HepG2 (cell line): ENCODE results near the gene ATOH8. TPM values are rescaled to one million over a fixed set of nuclear protein-coding genes. Genes with fewer than 3 reads are reported as not detected.

ENCODE experiments used
- ATAC-seq: fragments of 200-7000 bp; cut with Tn5 transposase; 3 replicates; pipeline ENCODE4 v1.9.1; 2020; ENCODE audit warnings: mild to moderate bottlenecking, moderate library complexity
- BruUV-seq: library from RNA; stranded (reverse); fragments of 400-500 nt; replicated peaks from 2 replicates; lab custom pipeline; 2021; lab: Mats Ljungman, UMichigan
- CTCF ChIA-PET: fragments of 300-600 bp; formaldehyde crosslinking; extraction: SDS; loops from one replicate; lab custom pipeline; 2021; ENCODE audit warnings: low total read pairs, inconsistent platforms, low intra/inter-chr PET ratio; lab: Yijun Ruan, JAX
- POLR2A ChIA-PET: fragments of 350-600 bp; sonication (Branson Sonifier 250); formaldehyde crosslinking; loops from one replicate; lab custom pipeline; 2020; ENCODE audit warnings: antibody characterized with exemption, inconsistent platforms; lab: Yijun Ruan, JAX
- DNase-seq: peaks from one replicate; pipeline ENCODE4 v3.0.0-alpha.2; 2015; ENCODE audit warnings: low spot score
- FAIRE-seq: peaks from 3 replicates; lab custom pipeline; 2011; peaks lifted over from hg19 to GRCh38; lab: Jason Lieb, UNC
- H2AFZ ChIP-seq: one replicate; pipeline ENCODE4 v1.6.1; 2011; ENCODE audit warnings: low read length, inconsistent platforms
- H3K27ac ChIP-seq: fragments of 300-600 bp; 3 replicates; pipeline ENCODE4 v1.8.0; 2011; ENCODE audit warnings: mixed run types, mild to moderate bottlenecking, mixed read lengths, low read length, inconsistent platforms; ENCODE audit not compliant: insufficient read depth; ENCODE audit errors: extremely low read length
- H3K27me3 ChIP-seq, 2 experiments: fragments of 200-600 bp in 1 of 2; 2 replicates in 1 of 2; 3 replicates in 1 of 2; pipeline versions ENCODE4 v1.6.0 to v1.8.0; 2011; ENCODE audit warnings: low read length in 2 of 2, mild to moderate bottlenecking in 2 of 2, moderate library complexity in 2 of 2, inconsistent platforms in 1 of 2; ENCODE audit not compliant: insufficient read depth in 2 of 2, control insufficient read depth in 1 of 2
- H3K36me3 ChIP-seq, 2 experiments: fragments of 200-600 bp in 1 of 2; replicated peaks in 1 of 2; 2 replicates in 1 of 2; 3 replicates in 1 of 2; pipeline versions ENCODE4 v1.5.1 to v1.8.0; 2011; ENCODE audit warnings: low read length in 2 of 2, inconsistent platforms in 1 of 2; ENCODE audit not compliant: insufficient read depth in 2 of 2, control insufficient read depth in 1 of 2
- H3K4me1 ChIP-seq: 2 replicates; pipeline ENCODE4 v1.5.1; 2012; ENCODE audit warnings: low read length, inconsistent platforms; ENCODE audit not compliant: insufficient read depth
- H3K4me2 ChIP-seq: 2 replicates; pipeline ENCODE4 v1.6.0; 2011; ENCODE audit warnings: low read depth, low read length, inconsistent platforms
- H3K4me3 ChIP-seq, 3 experiments: fragments of 200-600 bp in 1 of 3; sonication (generic), shearing (Covaris generic) in 1 of 3; replicated peaks in 1 of 3; 2 replicates each; pipeline ENCODE4 v1.5.1; 2011 to 2016; ENCODE audit warnings: low read length in 3 of 3, inconsistent platforms in 2 of 3, low read depth in 2 of 3, mild to moderate bottlenecking in 2 of 3, control low read depth in 1 of 3, mixed read lengths in 1 of 3; ENCODE audit not compliant: insufficient read depth in 1 of 3
- H3K79me2 ChIP-seq: one replicate; pipeline ENCODE4 v1.6.1; 2011; ENCODE audit warnings: low read length, inconsistent platforms; ENCODE audit not compliant: insufficient read depth
- H3K9ac ChIP-seq: 2 replicates; pipeline ENCODE4 v1.6.0; 2011; ENCODE audit warnings: mild to moderate bottlenecking, low read depth, low read length, inconsistent platforms; ENCODE audit not compliant: insufficient read depth
- H3K9me3 ChIP-seq: 2 replicates; pipeline ENCODE4 v1.5.1; 2012; ENCODE audit warnings: mild to moderate bottlenecking, low read length
- H4K20me1 ChIP-seq: 2 replicates; pipeline ENCODE4 v1.6.0; 2011; ENCODE audit warnings: inconsistent platforms, mild to moderate bottlenecking, low read length, moderate library complexity; ENCODE audit not compliant: insufficient read depth
- ATF7-NPFF ChIP-seq: sonication (generic); formaldehyde crosslinking; IDR thresholded peaks from 2 replicates; pipeline ENCODE4 v1.8.1; 2023; ENCODE audit warnings: mild to moderate bottlenecking, low read depth, missing genetic modification reagents, moderate library complexity
- FOXM1 ChIP-seq: sonication (generic); formaldehyde crosslinking; IDR thresholded peaks from 2 replicates; pipeline ENCODE4 v1.5.0; 2020; ENCODE audit warnings: missing genetic modification reagents
- GMEB1 ChIP-seq: sonication (generic); formaldehyde crosslinking; IDR thresholded peaks from 2 replicates; pipeline ENCODE4 v1.5.1; 2020; ENCODE audit warnings: missing genetic modification reagents, mild to moderate bottlenecking, borderline replicate concordance
- HOXA5 ChIP-seq: sonication (generic); formaldehyde crosslinking; IDR thresholded peaks from 2 replicates; pipeline ENCODE4 v1.4.0; 2020; ENCODE audit warnings: missing genetic modification reagents
- NFIB ChIP-seq: sonication (generic); formaldehyde crosslinking; IDR thresholded peaks from 2 replicates; pipeline ENCODE4 v1.9.0; 2021; ENCODE audit warnings: missing genetic modification reagents, mild to moderate bottlenecking, borderline replicate concordance
- THAP7 ChIP-seq: sonication (generic); formaldehyde crosslinking; IDR thresholded peaks from 2 replicates; pipeline ENCODE4 v1.8.1; 2023; ENCODE audit warnings: mild to moderate bottlenecking, missing genetic modification reagents
- ZKSCAN8 ChIP-seq: IDR thresholded peaks from 2 replicates; pipeline ENCODE4 v1.6.1; 2016; ENCODE audit warnings: borderline replicate concordance, missing genetic modification reagents, missing compliant biosample characterization
- ZNF274 ChIP-seq: sonication (generic); formaldehyde crosslinking; IDR thresholded peaks from 2 replicates; pipeline ENCODE4 v1.5.1; 2020; ENCODE audit warnings: mild to moderate bottlenecking, missing genetic modification reagents
- ZNF496 ChIP-seq: sonication (generic); formaldehyde crosslinking; IDR thresholded peaks from 2 replicates; pipeline ENCODE4 v1.8.1; 2023; ENCODE audit warnings: mild to moderate bottlenecking, moderate library complexity, missing genetic modification reagents; ENCODE audit not compliant: insufficient replicate concordance
- ZNF563 ChIP-seq: sonication (generic); formaldehyde crosslinking; IDR thresholded peaks from 2 replicates; pipeline ENCODE4 v1.8.0; 2022; ENCODE audit warnings: mild to moderate bottlenecking, moderate library complexity, missing genetic modification reagents
- ZSCAN9 ChIP-seq: IDR thresholded peaks from 2 replicates; pipeline ENCODE4 v1.6.1; 2016; ENCODE audit warnings: borderline replicate concordance
- WGBS: methylation state at CpG from one replicate; pipeline ENCODE4 v1.1.6; 2017; ENCODE audit warnings: low lambda C conversion rate; 5-methylcytosine and 5-hydroxymethylcytosine counted together
- in situ Hi-C: cut with HindIII; loops from 2 replicates; pipeline ENCODE4 v1.10.0; 2017; ENCODE audit warnings: low pct_unique_long_range_greater_than_20kb; ENCODE audit not compliant: extremely low pct_ligation_motif_present
- intact Hi-C: fragments of 100-400 bp; cut with micrococcal nuclease; formaldehyde crosslinking; loops from one replicate; pipeline ENCODE4 v1.10.0; 2022; ENCODE audit not compliant: unreplicated experiment
- polyA plus RNA-seq, 8 experiments: library from polyadenylated mRNA; depleted of rRNA in 3 of 8; stranded (reverse) in 7 of 8; unstranded in 1 of 8; fragments of >200 nt; fragmentation: Illumina TruSeq in 4 of 8; extraction: Trizol in 4 of 8; gene quantifications; 2 replicates each; pipeline versions ENCODE4 v1.2.1 to v1.2.3, GENCODE V29; 2011 to 2016; ENCODE audit warnings: low read depth in 4 of 8, missing spikeins in 1 of 8, mixed read lengths in 1 of 8; ENCODE audit not compliant: insufficient read depth in 1 of 8
- total RNA-seq, 5 experiments: library from RNA; depleted of rRNA; stranded (reverse); fragments of >200 nt; fragmentation: Illumina TruSeq; extraction: Trizol; gene quantifications; 2 replicates each; pipeline ENCODE4 v1.2.3, GENCODE V29; 2016; ENCODE audit warnings: low read depth in 1 of 5

The ATOH8 gene
- total and polyA plus RNA-seq, 2 of the 13 experiments (the other 11 are each of a cell fraction or from before 2014, with no cell fraction given) = 0.13 to 0.61 TPM

DNA sequence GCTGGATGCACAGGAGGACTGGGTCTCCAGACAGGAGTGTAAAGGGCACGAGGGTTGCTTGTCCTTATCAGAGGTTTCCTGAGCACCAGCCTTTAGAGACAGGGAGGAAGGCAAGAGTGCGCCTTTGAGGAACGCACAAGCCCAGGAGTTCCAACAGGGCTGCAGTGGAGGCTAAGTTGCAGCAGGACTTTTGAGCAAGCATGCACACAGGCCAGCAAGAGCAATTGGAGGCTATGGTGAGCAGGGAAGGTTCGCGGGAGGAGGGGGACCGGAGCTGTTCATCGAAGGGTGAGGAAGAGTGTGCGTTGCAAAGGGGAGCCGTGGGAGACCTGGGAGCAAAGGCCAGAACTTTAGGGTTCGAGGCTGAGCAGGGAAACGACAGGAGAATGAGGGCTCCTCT is 2.2 kb upstream of the ATOH8 start:
- H3K27me3 ChIP-seq = peaks cover 10 to 56% of the 10 kb centered on the region in 2 experiments; a peak in 4 of 5 replicates

More for the DNA sequence above, 2.2 kb upstream of the ATOH8 start:
- no peak overlapping the region for H3K27ac ChIP-seq
- H3K9ac ChIP-seq = no peak overlapping the region
- no peak overlapping the region for H2AFZ ChIP-seq
- no peaks in the 10 kb centered on the region for H3K9me3 ChIP-seq
- 43% methylated on average over 11 of the region's 11 CpGs for WGBS
- no TSS peak for BruUV-seq
- ChIA-PET CTCF (interaction anchor here (1.9 to 4.3 kb wide), 3 partner anchors 20 to 62 kb away, joined by 6 to 107 read pairs (median 13); no protein-coding TSS in a partner anchor), POLR2A (no interaction called here)
- no peaks in the 10 kb centered on the region for H4K20me1 ChIP-seq
- no peak for ATAC-seq
- FAIRE-seq = no peak
- no peak overlapping the region for H3K4me2 ChIP-seq
- H3K4me3 ChIP-seq = no peak overlapping the region
- in situ Hi-C loops = loop anchor here (5.0 kb wide), 1 partner anchor 61 kb away; no protein-coding TSS in a partner anchor
- intact Hi-C loops = no loop called here
- no peaks in the 10 kb centered on the region for H3K36me3 ChIP-seq
- H3K4me1 ChIP-seq = peaks cover 33% of the 10 kb centered on the region
- H3K79me2 ChIP-seq = no peaks in the 10 kb centered on the region
- TF ChIP-seq ZSCAN9 (CRISPR knock-in tag) = no peak
- TF ChIP-seq ZKSCAN8 (CRISPR knock-in tag) = no peak
- no peak for TF ChIP-seq THAP7 (CRISPR knock-in tag)
- TF ChIP-seq ATF7-NPFF (CRISPR knock-in tag) = no peak
- no peak for TF ChIP-seq ZNF563 (CRISPR knock-in tag)
- no peak for TF ChIP-seq ZNF274 (CRISPR knock-in tag)
- TF ChIP-seq FOXM1 (CRISPR knock-in tag) = no peak
- TF ChIP-seq NFIB (CRISPR knock-in tag) = no peak
- no peak for TF ChIP-seq HOXA5 (CRISPR knock-in tag)
- TF ChIP-seq GMEB1 = no peak
- no peak for TF ChIP-seq ZNF496
- no peak for DNase-seq
